Mesothelial cell of epicardium (in vitro differentiated cells): ENCODE measurements around the gene CALCA. TPM values are rescaled to one million over a fixed set of nuclear protein-coding genes. Genes with fewer than 3 reads are reported as not detected.

Experiments
- DNase-seq, 2 experiments: peaks; one replicate each; pipeline ENCODE4 v3.0.0; 2021; ENCODE audit warnings: low spot score in 2 of 2; ENCODE audit not compliant: unreplicated experiment in 2 of 2
- H3K27ac Mint-ChIP-seq: 2 replicates; pipeline ENCODE4 v1.8.0; 2021; ENCODE audit warnings: mixed read lengths
- H3K27me3 Mint-ChIP-seq: 2 replicates; pipeline ENCODE4 v1.8.0; 2021; ENCODE audit warnings: low read depth, mixed read lengths
- H3K36me3 Mint-ChIP-seq: 2 replicates; pipeline ENCODE4 v1.8.0; 2021; ENCODE audit warnings: mixed read lengths
- H3K4me1 Mint-ChIP-seq: 2 replicates; pipeline ENCODE4 v1.8.0; 2021; ENCODE audit warnings: mixed read lengths
- H3K4me3 Mint-ChIP-seq: 2 replicates; pipeline ENCODE4 v1.8.0; 2021; ENCODE audit warnings: mild to moderate bottlenecking, moderate library complexity, mixed read lengths
- H3K9me3 Mint-ChIP-seq: 2 replicates; pipeline ENCODE4 v1.8.0; 2021; ENCODE audit warnings: mixed read lengths
- CTCF ChIP-seq: fragments of 200-600 bp; sonication (generic); IDR thresholded peaks from one replicate; pipeline ENCODE4 v1.5.0; 2021; ENCODE audit warnings: antibody characterized with exemption; ENCODE audit not compliant: unreplicated experiment
- total RNA-seq: library from RNA; stranded (reverse); gene quantifications from 3 replicates; pipeline ENCODE4 v1.2.1, GENCODE V29; 2021

Gene CALCA
- total RNA-seq, 1 donor from 2014 or later = not detected

- TF ChIP-seq CTCF = no peak
- H3K4me3 Mint-ChIP-seq = no peak overlapping the region
These were observed 17.6 kb downstream of the CALCA start for GRCh38 chr11:14954581-14954980.

GRCh38 chr11:14953904-14954303, 18.2 kb downstream of the CALCA start:
- no peaks in the 10 kb centered on the region for H3K9me3 Mint-ChIP-seq
- H3K27ac Mint-ChIP-seq = no peak overlapping the region
- TF ChIP-seq CTCF = no peak
- no peaks in the 10 kb centered on the region for H3K36me3 Mint-ChIP-seq
- DNase-seq = no peak
- no peak overlapping the region for H3K4me3 Mint-ChIP-seq
- no peaks in the 10 kb centered on the region for H3K4me1 Mint-ChIP-seq
- H3K27me3 Mint-ChIP-seq = peaks cover 10% of the 10 kb centered on the region

More at GRCh38 chr11:14954581-14954980, 17.6 kb downstream of the CALCA start:
- Mint-ChIP-seq H3K27ac (no peak overlapping the region), H3K27me3 (peaks cover 11% of the 10 kb centered on the region), H3K4me1 (no peaks in the 10 kb centered on the region), H3K9me3 (no peaks in the 10 kb centered on the region), H3K36me3 (no peaks in the 10 kb centered on the region)
- DNase-seq = no peak

GRCh38 chr11:14949437-14950147, 22.6 kb downstream of the CALCA start:
- Mint-ChIP-seq H3K4me1 (no peaks in the 10 kb centered on the region), H3K36me3 (no peaks in the 10 kb centered on the region), H3K27ac (no peak overlapping the region), H3K27me3 (no peaks in the 10 kb centered on the region), H3K4me3 (no peak overlapping the region), H3K9me3 (peaks cover 5% of the 10 kb centered on the region)
- DNase-seq = no peak
- TF ChIP-seq CTCF = no peak

GRCh38 chr11:14942745-14943144, 29.4 kb downstream of the CALCA start:
- no peak overlapping the region for H3K4me3 Mint-ChIP-seq
- peaks cover 28% of the 10 kb centered on the region for H3K9me3 Mint-ChIP-seq
- no peak for DNase-seq
- H3K27ac Mint-ChIP-seq = no peak overlapping the region
- no peaks in the 10 kb centered on the region for H3K27me3 Mint-ChIP-seq
- H3K36me3 Mint-ChIP-seq = no peaks in the 10 kb centered on the region
- no peak for TF ChIP-seq CTCF
- no peaks in the 10 kb centered on the region for H3K4me1 Mint-ChIP-seq

- H3K4me3 Mint-ChIP-seq = no peak overlapping the region
- DNase-seq = no peak
- no peak overlapping the region for H3K27ac Mint-ChIP-seq
- TF ChIP-seq CTCF = no peak
- no peaks in the 10 kb centered on the region for H3K4me1 Mint-ChIP-seq
- peaks cover 27% of the 10 kb centered on the region for H3K9me3 Mint-ChIP-seq
- H3K36me3 Mint-ChIP-seq = no peaks in the 10 kb centered on the region
- peaks cover 3% of the 10 kb centered on the region for H3K27me3 Mint-ChIP-seq
These were observed 33.2 kb downstream of the CALCA start for GRCh38 chr11:14938936-14939335.
